WERI-Rb-1 (cell line): Measurements from ENCODE around the gene PMCH.

Source experiments
- DNase-seq: peaks from one replicate; pipeline ENCODE4 v3.0.0-alpha.2; 2020
- H3K27ac ChIP-seq: fragments of 250-450 bp; sonication (Bioruptor Pico); 2 replicates; pipeline ENCODE4 v1.5.1; 2020; ENCODE audit warnings: mild to moderate bottlenecking, moderate library complexity
- H3K27me3 ChIP-seq: fragments of 250-450 bp; sonication (Bioruptor Pico); 2 replicates; pipeline ENCODE4 v1.5.1; 2021; ENCODE audit warnings: mild to moderate bottlenecking, low read depth, moderate library complexity; ENCODE audit not compliant: insufficient read depth, severe bottlenecking
- H3K36me3 ChIP-seq: fragments of 250-450 bp; sonication (Bioruptor Pico); 2 replicates; pipeline ENCODE4 v1.5.1; 2020; ENCODE audit warnings: mild to moderate bottlenecking, moderate library complexity
- H3K4me3 ChIP-seq: 2 replicates; pipeline ENCODE4 v1.5.1; 2011; ENCODE audit warnings: low read depth, mild to moderate bottlenecking, control low read depth, low read length
- H3K9me3 ChIP-seq: fragments of 250-450 bp; sonication (Bioruptor Pico); 2 replicates; pipeline ENCODE4 v1.5.1; 2021; ENCODE audit warnings: mild to moderate bottlenecking, moderate library complexity; ENCODE audit not compliant: severe bottlenecking
- TF ChIP-seq, protein P1 (sequence below): IDR thresholded peaks from 2 replicates; pipeline ENCODE4 v1.5.1; 2011; ENCODE audit warnings: low read depth, mild to moderate bottlenecking, control low read depth, inconsistent platforms, low read length

PMCH gene

DNA sequence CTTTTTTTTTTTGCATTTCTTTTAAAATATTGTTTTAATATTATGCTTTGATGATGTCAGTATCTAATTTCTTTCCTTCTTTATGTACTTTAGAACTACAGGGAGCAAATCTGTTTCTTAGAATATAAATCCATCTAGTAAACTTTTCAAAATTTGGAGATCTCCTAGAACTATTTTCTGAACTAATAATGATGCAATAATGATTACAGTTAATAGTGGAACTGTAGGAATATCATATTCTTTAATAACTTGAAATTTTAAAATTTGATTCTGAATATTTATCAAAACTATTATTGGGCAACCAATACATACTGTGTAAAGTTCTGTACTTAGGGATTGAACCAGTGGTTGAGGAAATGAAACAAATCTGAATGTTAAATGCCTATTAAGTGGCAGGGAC, 23.1 kb upstream of the PMCH start:
- H3K4me3 ChIP-seq: no peak overlapping the region
- DNase-seq: no peak
- H3K27me3 ChIP-seq: no peaks in the 10 kb centered on the region
- H3K9me3 ChIP-seq: no peaks in the 10 kb centered on the region
- no peak overlapping the region for H3K27ac ChIP-seq
- TF ChIP-seq, protein P1, sequence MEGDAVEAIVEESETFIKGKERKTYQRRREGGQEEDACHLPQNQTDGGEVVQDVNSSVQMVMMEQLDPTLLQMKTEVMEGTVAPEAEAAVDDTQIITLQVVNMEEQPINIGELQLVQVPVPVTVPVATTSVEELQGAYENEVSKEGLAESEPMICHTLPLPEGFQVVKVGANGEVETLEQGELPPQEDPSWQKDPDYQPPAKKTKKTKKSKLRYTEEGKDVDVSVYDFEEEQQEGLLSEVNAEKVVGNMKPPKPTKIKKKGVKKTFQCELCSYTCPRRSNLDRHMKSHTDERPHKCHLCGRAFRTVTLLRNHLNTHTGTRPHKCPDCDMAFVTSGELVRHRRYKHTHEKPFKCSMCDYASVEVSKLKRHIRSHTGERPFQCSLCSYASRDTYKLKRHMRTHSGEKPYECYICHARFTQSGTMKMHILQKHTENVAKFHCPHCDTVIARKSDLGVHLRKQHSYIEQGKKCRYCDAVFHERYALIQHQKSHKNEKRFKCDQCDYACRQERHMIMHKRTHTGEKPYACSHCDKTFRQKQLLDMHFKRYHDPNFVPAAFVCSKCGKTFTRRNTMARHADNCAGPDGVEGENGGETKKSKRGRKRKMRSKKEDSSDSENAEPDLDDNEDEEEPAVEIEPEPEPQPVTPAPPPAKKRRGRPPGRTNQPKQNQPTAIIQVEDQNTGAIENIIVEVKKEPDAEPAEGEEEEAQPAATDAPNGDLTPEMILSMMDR: no peak
- no peaks in the 10 kb centered on the region for H3K36me3 ChIP-seq

DNA sequence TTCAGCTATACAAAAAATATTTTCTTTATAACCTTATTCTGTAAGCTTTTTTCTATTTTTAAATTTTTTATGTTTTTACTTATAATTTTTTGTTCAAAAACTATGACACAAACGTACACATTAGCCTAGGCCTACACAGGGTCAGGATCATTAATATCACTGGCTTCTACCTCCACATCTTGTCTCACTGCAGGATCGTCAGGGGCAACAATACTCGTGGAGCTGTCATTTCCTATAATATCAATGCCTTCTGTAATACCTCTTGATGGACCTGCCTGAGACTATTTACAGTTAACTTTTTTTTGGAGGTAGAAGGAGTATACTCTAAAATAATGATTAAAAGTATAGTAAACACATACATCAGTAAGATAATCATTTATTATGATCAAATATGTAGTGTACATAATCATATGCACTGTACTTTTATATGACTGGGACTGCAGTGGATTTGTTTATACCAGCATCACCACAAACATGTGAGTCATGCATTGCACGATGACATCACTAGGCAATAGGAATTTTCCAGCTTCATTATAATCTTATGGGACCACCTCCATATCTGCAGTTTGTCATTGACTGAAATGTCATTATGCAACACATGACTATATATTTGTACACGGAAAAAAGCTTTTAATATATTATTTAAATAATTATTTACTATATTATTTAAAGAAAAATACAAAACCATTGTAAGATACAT, 18.5 kb upstream of the PMCH start:
- Histone ChIP-seq H3K4me3 (no peak overlapping the region), H3K9me3 (no peaks in the 10 kb centered on the region), H3K27ac (no peak overlapping the region), H3K27me3 (no peaks in the 10 kb centered on the region), H3K36me3 (no peaks in the 10 kb centered on the region)
- TF ChIP-seq, protein P1: no peak
- DNase-seq: no peak

DNA sequence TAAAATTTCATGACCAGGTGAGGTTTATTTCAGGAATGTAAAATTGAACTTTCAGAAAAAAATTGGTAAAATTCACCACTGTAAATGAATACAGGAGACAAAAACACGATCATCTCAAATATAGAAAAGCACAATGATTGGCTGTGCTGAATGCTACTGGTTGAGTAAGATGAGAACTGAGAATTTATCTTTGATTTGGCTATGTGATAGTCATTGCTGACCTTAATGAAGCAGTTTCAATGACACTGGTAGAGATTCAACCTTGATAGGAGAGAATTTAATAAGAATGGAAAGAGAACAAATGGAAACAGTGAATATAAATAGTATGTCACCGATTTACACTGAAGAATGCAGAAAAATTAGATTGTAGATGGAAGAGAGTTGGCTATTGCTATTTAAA, 6.4 kb upstream of the PMCH start:
- Histone ChIP-seq H3K4me3 (no peak overlapping the region), H3K36me3 (no peaks in the 10 kb centered on the region), H3K27me3 (no peaks in the 10 kb centered on the region), H3K9me3 (no peaks in the 10 kb centered on the region), H3K27ac (no peak overlapping the region)
- TF ChIP-seq, protein P1: no peak
- DNase-seq: no peak

DNA sequence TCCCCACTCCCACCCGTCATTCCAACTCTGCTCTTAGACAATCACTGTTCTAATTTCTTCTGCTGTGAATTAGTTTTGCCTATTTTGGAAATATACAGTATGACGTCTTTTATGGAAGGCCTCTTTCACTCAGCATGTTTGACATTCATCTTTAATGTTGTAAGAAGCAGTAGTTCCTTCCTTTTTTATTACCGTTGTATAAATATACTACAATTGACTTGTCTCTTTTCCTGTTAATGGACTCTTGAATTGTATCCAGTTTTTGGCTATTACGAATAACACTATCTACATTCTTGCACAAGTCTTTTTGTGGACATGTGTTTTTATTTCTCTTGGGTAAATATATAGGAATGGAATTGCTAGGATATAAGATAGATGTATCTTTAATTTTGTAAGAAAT, 4.9 kb upstream of the PMCH start:
- Histone ChIP-seq H3K27me3 (no peaks in the 10 kb centered on the region), H3K9me3 (no peaks in the 10 kb centered on the region), H3K27ac (no peak overlapping the region), H3K36me3 (no peaks in the 10 kb centered on the region), H3K4me3 (no peak overlapping the region)
- no peak for DNase-seq
- TF ChIP-seq, protein P1: no peak

DNA sequence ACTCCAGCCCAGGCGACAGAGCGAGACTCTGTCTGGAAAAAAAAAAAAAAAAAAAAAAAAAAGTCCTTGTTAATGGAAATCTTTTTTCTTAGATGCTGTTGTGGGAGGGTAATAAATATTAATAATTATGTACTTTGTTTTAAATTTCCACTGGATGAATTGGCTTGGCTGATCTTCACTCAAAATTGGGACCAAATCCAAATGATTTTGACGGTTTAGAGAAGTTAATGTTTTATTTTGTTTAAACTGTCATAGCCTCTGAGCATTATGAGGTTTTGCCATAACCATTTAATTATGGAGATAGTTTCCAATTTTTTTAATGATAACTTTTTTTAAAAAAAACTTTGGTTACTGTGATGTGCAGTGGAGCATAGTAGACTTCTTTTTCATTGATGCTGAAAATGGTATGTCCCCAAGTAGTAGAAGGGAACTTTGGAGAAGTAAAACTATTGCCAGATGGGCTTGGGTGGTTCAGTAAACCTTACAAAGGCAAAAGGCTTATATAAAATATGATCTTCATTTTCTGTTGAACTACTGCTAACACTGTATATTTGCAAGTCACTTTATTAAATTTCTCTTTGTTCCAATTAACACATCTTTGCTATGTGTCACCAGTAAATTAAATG, 3.9 kb upstream of the PMCH start:
- Histone ChIP-seq H3K27ac (no peak overlapping the region), H3K9me3 (no peaks in the 10 kb centered on the region), H3K27me3 (no peaks in the 10 kb centered on the region), H3K36me3 (no peaks in the 10 kb centered on the region), H3K4me3 (no peak overlapping the region)
- TF ChIP-seq, protein P1: no peak
- no peak for DNase-seq

DNA sequence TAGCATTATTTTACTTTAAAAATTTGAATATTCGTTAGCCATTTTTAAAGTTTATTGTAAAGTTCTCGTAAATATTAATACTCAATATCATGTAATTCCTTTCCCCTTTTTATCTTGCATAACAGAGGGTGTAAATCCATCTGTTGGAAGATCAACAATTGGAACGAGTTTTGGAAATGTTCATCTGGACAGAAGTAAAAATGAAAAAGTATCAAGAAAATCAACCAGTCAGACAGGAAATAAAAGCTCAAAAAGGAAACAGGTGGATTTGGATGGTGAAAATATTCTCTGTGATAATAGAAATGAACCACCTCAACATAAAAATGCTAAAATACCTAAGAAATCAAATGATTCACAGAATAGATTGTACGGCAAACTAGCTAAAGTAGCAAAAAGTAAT, 1.8 kb downstream of the PMCH start:
- Histone ChIP-seq H3K27me3 (no peaks in the 10 kb centered on the region), H3K4me3 (no peak overlapping the region), H3K36me3 (no peaks in the 10 kb centered on the region; the same call in 1 of the 2 replicates), H3K9me3 (no peaks in the 10 kb centered on the region), H3K27ac (no peak overlapping the region)
- no peak for DNase-seq
- TF ChIP-seq, protein P1: no peak
